Endothelial cell of umbilical vein (primary cell): Measurements from ENCODE around the gene SGSM2.

Experiments
- EZH2 ChIP-seq: IDR thresholded peaks from 2 replicates; pipeline ENCODE4 v1.6.1; 2012; ENCODE audit warnings: borderline replicate concordance, low read depth, mild to moderate bottlenecking, moderate library complexity, low read length, inconsistent platforms; ENCODE audit not compliant: severe bottlenecking
- GATA2 ChIP-seq: IDR thresholded peaks from 2 replicates; pipeline ENCODE4 v1.7.0; 2011; ENCODE audit warnings: low read depth, mild to moderate bottlenecking, moderate library complexity, mixed read lengths, low read length; ENCODE audit not compliant: insufficient read length, insufficient read depth
- JUN ChIP-seq: IDR thresholded peaks from 2 replicates; pipeline ENCODE4 v1.6.1; 2011; ENCODE audit warnings: borderline replicate concordance, low read depth; ENCODE audit not compliant: insufficient read length, insufficient read depth
- MYC ChIP-seq: IDR thresholded peaks from one replicate; pipeline ENCODE4 v1.6.1; 2011; ENCODE audit warnings: mild to moderate bottlenecking, low read depth, low read length
- POLR2A ChIP-seq: IDR thresholded peaks from 2 replicates; pipeline ENCODE4 v1.6.1; 2012; ENCODE audit warnings: low read depth, mild to moderate bottlenecking, control low read depth, low read length
- POLR2AphosphoS5 ChIP-seq: IDR thresholded peaks from 2 replicates; pipeline ENCODE4 v1.6.1; 2012; ENCODE audit warnings: low read depth, mild to moderate bottlenecking, control low read depth, low read length, moderate library complexity; ENCODE audit not compliant: insufficient read depth
- TF ChIP-seq, protein P1 (sequence below), 2 donors: IDR thresholded peaks; 1 replicate in 1 of 2; 2 replicates in 1 of 2; pipeline ENCODE4 v1.5.1; 2011; ENCODE audit warnings: low read length in 2 of 2, mild to moderate bottlenecking in 2 of 2, moderate library complexity in 2 of 2, control low read depth in 1 of 2, inconsistent platforms in 1 of 2, low read depth in 1 of 2; ENCODE audit not compliant: insufficient read depth in 1 of 2; ENCODE audit errors: extremely low read depth in 1 of 2
- TF ChIP-seq, protein P2 (sequence below): IDR thresholded peaks from 2 replicates; pipeline ENCODE4 v1.6.1; 2011; ENCODE audit not compliant: insufficient read depth, insufficient read length

DNA sequence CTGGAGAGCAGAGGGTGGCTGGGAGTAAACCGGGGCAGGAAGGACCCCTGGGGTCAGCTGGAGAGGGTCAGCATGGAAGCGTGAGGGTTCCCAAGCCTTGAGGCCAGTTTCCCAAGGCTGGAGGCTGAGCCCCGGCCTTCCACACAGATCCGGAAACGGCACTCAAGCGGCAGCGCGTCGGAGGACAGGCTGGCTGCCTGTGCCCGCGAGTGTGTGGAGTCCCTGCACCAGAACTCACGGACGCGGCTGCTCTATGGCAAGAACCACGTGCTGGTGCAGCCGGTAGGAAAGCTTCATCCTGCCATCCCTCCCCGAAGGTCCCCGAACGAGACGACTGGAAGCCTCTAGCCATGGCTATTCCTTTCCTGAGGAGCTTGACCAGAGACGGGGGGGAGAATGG lies 26.0 kb downstream of the SGSM2 start:
- TF ChIP-seq POLR2A (no peak), EZH2 (no peak), MYC (no peak), POLR2AphosphoS5 (no peak), GATA2 (no peak), JUN (no peak)
- TF ChIP-seq, protein P1, sequence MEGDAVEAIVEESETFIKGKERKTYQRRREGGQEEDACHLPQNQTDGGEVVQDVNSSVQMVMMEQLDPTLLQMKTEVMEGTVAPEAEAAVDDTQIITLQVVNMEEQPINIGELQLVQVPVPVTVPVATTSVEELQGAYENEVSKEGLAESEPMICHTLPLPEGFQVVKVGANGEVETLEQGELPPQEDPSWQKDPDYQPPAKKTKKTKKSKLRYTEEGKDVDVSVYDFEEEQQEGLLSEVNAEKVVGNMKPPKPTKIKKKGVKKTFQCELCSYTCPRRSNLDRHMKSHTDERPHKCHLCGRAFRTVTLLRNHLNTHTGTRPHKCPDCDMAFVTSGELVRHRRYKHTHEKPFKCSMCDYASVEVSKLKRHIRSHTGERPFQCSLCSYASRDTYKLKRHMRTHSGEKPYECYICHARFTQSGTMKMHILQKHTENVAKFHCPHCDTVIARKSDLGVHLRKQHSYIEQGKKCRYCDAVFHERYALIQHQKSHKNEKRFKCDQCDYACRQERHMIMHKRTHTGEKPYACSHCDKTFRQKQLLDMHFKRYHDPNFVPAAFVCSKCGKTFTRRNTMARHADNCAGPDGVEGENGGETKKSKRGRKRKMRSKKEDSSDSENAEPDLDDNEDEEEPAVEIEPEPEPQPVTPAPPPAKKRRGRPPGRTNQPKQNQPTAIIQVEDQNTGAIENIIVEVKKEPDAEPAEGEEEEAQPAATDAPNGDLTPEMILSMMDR (IDR thresholded peaks at IDR 0.05; ENCODE audit: extremely low read depth in 1 of 2, insufficient read depth in 1 of 2, low read depth in 1 of 2, low read length in 2 of 2), result no peak
- TF ChIP-seq, protein P2, sequence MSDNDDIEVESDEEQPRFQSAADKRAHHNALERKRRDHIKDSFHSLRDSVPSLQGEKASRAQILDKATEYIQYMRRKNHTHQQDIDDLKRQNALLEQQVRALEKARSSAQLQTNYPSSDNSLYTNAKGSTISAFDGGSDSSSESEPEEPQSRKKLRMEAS, result no peak
